GM18870 (cell line): ENCODE measurements around the gene ANKLE1.
"Not testable (repeated sequence)": the region's sequence is repeated elsewhere in the genome, so short reads cannot be mapped to it uniquely, and the experiment has no call there.

Experiments used
- ATAC-seq: cut with Tn5 transposase; IDR thresholded peaks from one replicate; pipeline ENCODE4 v1.9.1; 2021; ENCODE audit warnings: moderate library complexity; ENCODE audit not compliant: unreplicated experiment

ANKLE1 gene

DNA sequence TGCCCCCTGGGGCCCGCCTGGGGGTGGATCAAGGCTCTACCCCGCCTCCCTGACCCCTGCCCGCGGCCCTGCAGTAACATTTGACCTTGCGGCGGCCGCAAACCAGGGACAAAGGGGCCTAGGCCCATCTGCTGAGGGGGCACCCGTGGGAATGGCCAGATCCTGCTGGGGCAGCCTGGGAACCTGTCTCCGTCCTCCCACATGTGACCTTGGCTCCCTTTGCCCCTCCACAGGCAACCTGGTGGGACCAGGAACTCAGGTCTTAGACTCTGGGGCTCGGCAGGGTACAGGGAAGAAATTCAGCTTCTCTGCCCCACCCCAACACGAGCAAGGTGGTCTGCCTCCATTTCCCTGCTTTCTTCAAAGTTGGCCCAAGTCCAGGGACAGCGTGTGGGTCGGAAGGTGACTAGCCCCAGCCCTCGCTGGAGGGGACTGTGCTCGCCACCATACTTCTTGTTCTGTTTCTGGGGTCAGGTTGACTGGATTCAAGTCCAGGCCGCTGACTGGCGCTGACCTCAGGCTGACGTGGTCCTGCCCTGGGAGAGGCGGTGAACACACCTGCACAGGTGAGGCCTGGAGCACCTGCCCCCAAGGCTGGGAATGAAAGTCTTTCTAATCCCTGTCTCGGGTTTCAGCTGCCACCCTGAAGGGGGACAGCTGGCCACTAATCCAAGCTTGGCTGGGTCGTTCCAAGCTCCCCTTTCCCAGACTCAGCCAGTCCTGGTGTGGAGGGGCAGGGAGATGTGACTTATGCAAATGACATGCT lies 33.5 kb upstream of the ANKLE1 start:
- no peak for ATAC-seq

DNA sequence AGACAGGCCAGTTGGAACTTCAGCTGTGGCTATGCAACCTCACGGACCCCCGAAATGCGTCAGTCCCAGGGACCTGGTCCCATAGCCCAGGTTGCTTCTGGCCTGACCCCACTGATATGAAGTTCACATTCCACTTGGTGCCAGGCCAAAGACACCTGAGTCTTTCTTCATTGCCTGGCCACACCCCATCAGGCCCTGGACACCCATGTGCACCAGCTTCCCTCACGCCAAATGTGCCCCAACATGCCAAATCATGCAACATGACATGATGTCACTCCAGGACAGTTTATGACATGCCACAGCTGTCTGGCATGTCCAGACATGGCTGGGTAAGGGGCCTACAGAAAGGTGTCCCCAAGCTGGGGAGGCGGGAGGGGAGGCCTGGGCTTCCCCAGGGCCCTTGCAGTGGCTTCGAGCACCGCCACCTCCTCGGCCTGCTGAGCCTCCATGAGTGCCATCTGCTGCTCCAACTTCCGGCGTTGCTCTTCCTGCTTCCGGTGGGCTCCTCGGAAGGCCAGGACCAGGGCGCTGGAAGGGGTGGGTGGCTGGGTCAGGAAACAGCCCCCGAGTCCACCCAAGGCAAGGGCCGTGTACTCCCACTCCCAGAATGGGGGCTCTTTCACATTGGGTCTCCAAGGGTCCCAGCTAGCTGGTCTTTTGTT lies 31.7 kb upstream of the ANKLE1 start:
- ATAC-seq = no peak

GRCh38 chr19:17254636-17255035 lies 27.1 kb upstream of the ANKLE1 start:
- ATAC-seq = no peak

DNA sequence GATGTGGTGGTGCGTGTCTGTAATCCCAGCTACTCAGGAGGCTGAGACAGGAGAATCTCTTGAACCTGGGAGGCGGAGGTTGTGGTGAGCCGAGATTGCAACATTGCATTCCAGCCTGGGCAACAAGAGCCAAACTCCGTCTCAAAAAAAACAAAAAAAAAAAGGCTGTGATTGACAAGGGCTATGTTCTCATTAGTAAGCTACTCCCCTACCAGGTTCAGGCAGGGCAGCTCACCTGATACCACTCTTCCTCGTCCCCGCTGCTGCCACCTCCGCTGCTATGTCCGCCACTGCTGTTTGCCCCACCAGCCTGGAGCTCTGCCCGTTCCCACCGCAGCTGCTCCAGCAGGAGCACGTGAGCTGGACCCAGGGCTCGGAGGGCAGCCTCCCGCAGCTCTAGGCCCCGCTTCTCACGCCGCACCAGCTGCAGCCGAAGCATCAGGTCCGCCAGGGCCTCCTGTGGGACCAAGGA lies 26.5 kb upstream of the ANKLE1 start:
- ATAC-seq = no peak

DNA sequence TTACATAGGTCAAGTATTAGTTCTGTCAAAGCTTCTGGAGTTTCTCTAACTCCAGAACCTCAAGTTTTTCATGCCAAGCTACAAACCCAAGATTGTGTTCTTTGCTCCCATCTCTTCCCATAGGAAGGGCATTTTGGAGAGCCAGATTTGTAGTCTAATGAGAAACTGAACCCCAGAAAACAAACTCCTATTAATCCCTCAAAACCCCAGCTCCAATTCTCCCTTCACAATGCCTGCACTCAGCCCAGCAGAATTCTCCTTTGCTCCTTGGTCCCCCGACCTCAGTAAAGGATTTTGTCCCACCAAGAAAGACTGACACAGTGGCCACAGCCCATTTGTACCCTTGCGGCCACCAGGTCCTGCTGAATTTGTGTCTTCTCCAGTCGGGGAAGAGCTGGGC lies 25.6 kb upstream of the ANKLE1 start:
- no peak for ATAC-seq

DNA sequence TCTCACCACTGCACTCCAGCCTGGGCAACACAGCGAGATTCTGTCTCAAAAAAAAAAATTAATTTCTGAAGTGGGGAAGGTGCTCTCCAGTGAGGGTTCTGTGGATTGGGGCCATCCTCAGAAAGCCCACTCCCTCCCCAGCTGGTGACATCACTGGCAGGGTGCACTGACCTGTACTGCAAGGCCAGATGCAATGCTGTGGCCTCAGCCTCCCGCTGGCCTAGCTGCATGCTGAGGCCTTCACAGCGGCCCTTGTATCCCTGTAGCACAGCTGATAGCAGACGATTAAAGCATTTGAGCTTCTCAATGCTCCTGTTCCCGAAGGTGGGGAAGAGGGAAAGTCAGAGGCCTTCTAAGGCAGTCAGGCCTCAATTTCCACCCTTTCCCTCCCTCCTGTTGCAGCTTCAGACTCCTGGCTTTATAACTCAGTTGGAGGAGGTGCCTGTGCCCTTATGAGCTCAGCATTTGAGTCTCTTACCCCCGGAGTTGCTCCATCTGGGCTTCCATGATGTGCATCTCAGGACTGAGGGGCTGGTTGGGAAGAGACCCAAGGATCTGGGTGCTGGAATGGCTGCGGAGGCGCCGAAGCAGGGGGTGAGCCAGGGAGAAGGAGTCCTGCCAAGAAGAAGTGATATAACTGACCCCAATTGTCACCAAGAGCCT lies 22.5 kb upstream of the ANKLE1 start:
- no peak for ATAC-seq

GRCh38 chr19:17259934-17260333 lies 21.8 kb upstream of the ANKLE1 start:
- no peak for ATAC-seq

- peak; percentile 58 for ATAC-seq
These were observed 20.8 kb upstream of the ANKLE1 start for GRCh38 chr19:17260842-17261325.

DNA sequence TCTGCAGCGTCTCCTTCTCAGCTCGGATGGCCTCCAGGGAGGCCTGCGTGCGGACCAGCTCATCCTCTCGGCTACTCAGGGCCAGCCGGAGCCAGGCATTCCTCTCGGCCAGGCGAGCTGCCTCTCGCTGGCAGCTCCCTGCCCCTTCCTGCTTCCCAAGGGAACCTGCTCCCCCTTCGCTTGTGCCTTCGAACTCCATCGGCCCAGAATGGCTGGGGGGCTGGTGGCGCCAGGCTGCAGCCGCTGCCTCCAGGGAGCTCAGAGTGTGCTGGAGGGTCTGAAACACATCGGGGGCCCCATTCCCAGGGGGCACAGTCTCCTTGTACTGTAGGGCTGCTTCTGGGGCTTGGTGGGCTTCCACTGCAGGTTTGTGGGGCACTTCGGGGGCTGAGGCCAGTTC lies 19.1 kb upstream of the ANKLE1 start:
- no peak for ATAC-seq

GRCh38 chr19:17263712-17264640 lies 17.7 kb upstream of the ANKLE1 start:
- ATAC-seq = no peak

DNA sequence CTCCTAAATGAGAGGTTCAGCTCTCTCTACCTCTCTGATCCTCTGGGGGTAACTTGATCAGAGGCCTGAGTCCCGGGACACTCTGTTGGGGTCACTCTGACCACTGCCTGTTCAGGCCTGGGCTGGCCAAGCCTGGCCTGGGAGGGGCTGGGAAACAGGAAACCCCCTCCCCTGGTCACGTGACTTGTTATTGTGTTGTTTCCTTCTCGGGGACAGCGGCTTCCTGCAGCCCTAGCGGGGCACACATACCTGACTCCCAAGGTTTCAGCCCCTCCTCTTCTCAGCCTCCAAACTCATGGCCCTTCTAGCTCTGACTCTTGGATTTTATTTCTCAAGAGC lies 17.1 kb upstream of the ANKLE1 start, which contains the start of gene USHBP1:
Gene USHBP1, minus strand, starts transcription at position 105 of the 339 bp plus-strand sequence. CDS start 446 bp downstream, outside the sequence.
- ATAC-seq = no peak

- ATAC-seq = no peak
These were observed 15.7 kb upstream of the ANKLE1 start for GRCh38 chr19:17266026-17266425.

GRCh38 chr19:17266589-17266974 lies 15.1 kb upstream of the ANKLE1 start:
- peak; percentile 15 for ATAC-seq

DNA sequence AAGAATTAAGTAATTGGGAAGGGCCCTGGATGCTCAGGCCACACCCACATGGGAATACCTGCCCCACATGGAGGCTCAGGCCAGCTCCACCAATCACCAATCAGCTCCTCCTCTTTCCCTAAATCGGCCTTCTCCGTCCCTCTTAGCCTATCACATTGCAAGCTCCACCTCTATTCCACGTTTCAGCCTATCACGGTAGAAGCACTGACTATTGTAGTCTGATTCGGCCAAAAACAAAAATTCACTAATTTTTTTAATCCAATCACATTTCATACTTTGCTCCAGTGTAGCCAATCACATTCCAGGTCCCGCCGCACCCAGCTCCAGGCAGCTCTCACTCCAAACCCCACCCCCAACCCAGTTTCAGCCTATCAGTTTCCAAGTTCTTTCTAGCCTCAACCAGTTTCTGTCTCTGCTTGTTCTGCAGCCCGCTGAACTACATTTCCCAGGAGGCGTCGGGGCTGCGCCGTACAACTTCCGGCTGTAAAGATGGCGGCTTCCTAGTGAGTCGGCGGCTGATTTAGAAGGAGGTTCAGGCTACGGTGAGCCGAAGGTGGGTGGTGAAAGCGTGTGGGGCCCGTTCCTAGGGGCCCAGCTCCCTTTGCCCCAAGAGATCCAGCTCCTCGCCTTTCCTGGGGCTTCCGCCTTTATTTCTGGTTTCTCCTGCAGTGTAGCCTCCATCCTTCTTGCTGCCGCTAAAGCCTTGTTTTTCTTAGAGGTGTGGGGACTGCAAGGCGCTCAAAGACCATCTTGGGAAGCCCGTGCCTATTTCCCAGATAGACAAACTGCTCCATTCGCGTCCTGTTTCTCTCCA lies 14.5 kb upstream of the ANKLE1 start, which contains the start of gene BABAM1:
Gene BABAM1, plus strand, starts transcription at position 469 of the 814 bp plus-strand sequence. CDS start 1,364 bp downstream, outside the sequence.
- ATAC-seq = peak; percentile 95

GRCh38 chr19:17268754-17269153 lies 12.9 kb upstream of the ANKLE1 start:
- no peak for ATAC-seq

GRCh38 chr19:17274892-17275291 lies 6.8 kb upstream of the ANKLE1 start:
- not testable (repeated sequence) for ATAC-seq

GRCh38 chr19:17275441-17276175 lies 6.1 kb upstream of the ANKLE1 start:
- no peak for ATAC-seq

DNA sequence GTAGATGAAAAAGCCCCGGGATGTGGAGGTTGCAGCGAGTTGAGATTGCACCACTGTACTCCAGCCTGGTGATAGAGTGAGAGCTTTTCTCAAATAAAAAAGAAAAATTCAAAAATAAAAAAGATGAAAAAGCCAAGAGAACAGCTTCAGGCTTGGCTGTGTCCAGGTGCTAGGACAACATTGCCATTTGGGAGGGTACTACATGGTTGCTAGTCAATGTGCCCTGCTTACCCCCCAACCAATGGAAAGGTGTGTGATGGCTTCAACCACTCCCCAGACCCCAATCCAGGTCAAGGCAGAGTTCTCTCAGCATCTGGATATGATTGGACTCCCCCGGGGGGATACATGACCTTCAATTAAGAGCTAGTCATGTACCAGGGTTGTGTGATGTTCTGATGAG lies 2.3 kb upstream of the ANKLE1 start:
- ATAC-seq = no peak
